Body of pancreas (tissue), 4 donors: ENCODE data around the gene SLC22A23.

Experiments used
- CTCF ChIP-seq, 7 experiments: fragments of 450-650 bp in 4 of 7; fragments of 200-600 bp in 3 of 7; sonication (generic) in 3 of 7; IDR thresholded peaks; one replicate each; pipeline ENCODE4 v1.5.1; 2016 to 2019; ENCODE audit warnings: antibody characterized with exemption in 7 of 7
- POLR2A ChIP-seq, 3 donors: fragments of 450-650 bp; IDR thresholded peaks; one replicate each; pipeline ENCODE4 v1.6.1; 2016; ENCODE audit warnings: antibody characterized with exemption in 3 of 3, mild to moderate bottlenecking in 2 of 3

DNA sequence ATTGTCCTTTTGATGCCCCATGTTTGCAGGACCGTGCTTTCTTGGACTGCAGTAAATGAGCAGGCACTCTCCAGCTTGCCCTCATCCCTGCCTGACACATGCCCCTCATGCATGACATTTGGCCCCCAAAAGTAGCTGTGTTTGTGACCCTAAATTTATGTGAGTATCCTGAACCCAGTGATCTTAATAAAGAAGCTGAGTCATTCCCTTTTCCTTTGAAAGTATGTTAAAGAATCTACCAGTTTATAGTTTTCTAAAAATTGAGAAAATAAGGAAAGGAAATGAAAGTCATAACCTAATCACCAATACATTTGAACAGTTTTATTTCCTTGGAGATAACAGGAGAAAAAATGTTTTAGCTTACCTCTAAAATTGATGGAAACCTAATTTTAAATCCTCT is 3.4 kb upstream of the SLC22A23 start:
- TF ChIP-seq CTCF (IDR thresholded peaks at IDR 0.05) = no peak
- no peak for TF ChIP-seq POLR2A (IDR thresholded peaks at IDR 0.05)
